Panc1 (cell line): ENCODE measurements around the gene ANO9. TPM values are rescaled to one million over a fixed set of nuclear protein-coding genes. Genes with fewer than 3 reads are reported as not detected.

ENCODE experiments used
- ATAC-seq: fragments of 200-7000 bp; cut with Tn5 transposase; 2 replicates; pipeline ENCODE4 v1.9.1; 2020; ENCODE audit warnings: mild to moderate bottlenecking, moderate library complexity
- BruUV-seq: library from RNA; stranded (reverse); fragments of 400-500 nt; replicated peaks from 2 replicates; lab custom pipeline; 2021; lab: Mats Ljungman, UMichigan
- CTCF ChIA-PET: fragments of 300-600 bp; sonication (Branson Sonifier 250); formaldehyde crosslinking; loops from one replicate; lab custom pipeline; 2022; ENCODE audit warnings: antibody characterized with exemption; lab: Charles Lee
- POLR2A ChIA-PET: fragments of 300-600 bp; sonication (Branson Sonifier 250); formaldehyde crosslinking; loops from one replicate; lab custom pipeline; 2022; ENCODE audit warnings: antibody characterized with exemption; lab: Charles Lee
- DNase-seq: peaks from one replicate; pipeline ENCODE4 v3.0.0-alpha.2; 2010; ENCODE audit warnings: low read depth, low spot score
- H3K27ac ChIP-seq: 2 replicates; pipeline ENCODE4 v1.5.1; 2011; ENCODE audit warnings: mild to moderate bottlenecking, low read length, inconsistent platforms
- H3K27me3 ChIP-seq: fragments of 200-500 bp; sonication (Bioruptor generic); 2 replicates; pipeline ENCODE4 v1.6.0; 2014; ENCODE audit warnings: low read length, inconsistent platforms; ENCODE audit not compliant: control insufficient read depth, insufficient read depth
- H3K36me3 ChIP-seq: fragments of 200-500 bp; sonication (Bioruptor generic); 2 replicates; pipeline ENCODE4 v1.5.1; 2014; ENCODE audit warnings: inconsistent platforms, mild to moderate bottlenecking, low read length, moderate library complexity; ENCODE audit not compliant: control insufficient read depth, insufficient read depth
- H3K4me1 ChIP-seq: 2 replicates; pipeline ENCODE4 v1.5.1; 2011; ENCODE audit warnings: inconsistent platforms, mild to moderate bottlenecking, low read length, moderate library complexity; ENCODE audit not compliant: control insufficient read depth, insufficient read depth
- H3K4me3 ChIP-seq, 2 experiments: 2 replicates each; pipeline ENCODE4 v1.5.1; 2011 to 2012; ENCODE audit warnings: low read depth in 2 of 2, low read length in 2 of 2, mild to moderate bottlenecking in 2 of 2, inconsistent platforms in 1 of 2, moderate library complexity in 1 of 2
- H3K9me3 ChIP-seq: fragments of 200-500 bp; sonication (Bioruptor generic); 2 replicates; pipeline ENCODE4 v1.5.1; 2014; ENCODE audit warnings: low read depth, mild to moderate bottlenecking, inconsistent platforms, low read length, moderate library complexity; ENCODE audit not compliant: control insufficient read depth, insufficient read depth
- POLR2AphosphoS5 ChIP-seq: IDR thresholded peaks from 2 replicates; pipeline ENCODE4 v1.6.1; 2012; ENCODE audit warnings: mild to moderate bottlenecking, low read depth, low read length, moderate library complexity
- REST ChIP-seq, 2 experiments: IDR thresholded peaks; 2 replicates each; pipeline ENCODE4 v1.6.1; 2011 to 2012; ENCODE audit warnings: low read depth in 2 of 2, control low read depth in 1 of 2, low read length in 1 of 2, mild to moderate bottlenecking in 1 of 2, moderate library complexity in 1 of 2; ENCODE audit not compliant: insufficient read depth in 1 of 2
- SIN3A ChIP-seq: IDR thresholded peaks from 2 replicates; pipeline ENCODE4 v1.6.1; 2012; ENCODE audit warnings: low read depth, mild to moderate bottlenecking, low read length, moderate library complexity, borderline replicate concordance; ENCODE audit not compliant: insufficient read depth
- TCF7L2 ChIP-seq: IDR thresholded peaks from 2 replicates; pipeline ENCODE4 v1.6.1; 2011; ENCODE audit warnings: mild to moderate bottlenecking, low read depth, low read length, inconsistent platforms
- in situ Hi-C: cut with HindIII; loops from 2 replicates; pipeline ENCODE4 v1.10.0; 2016; ENCODE audit warnings: low sequenced_read_pairs, low pct_unique_long_range_greater_than_20kb
- intact Hi-C: fragments of 100-400 bp; cut with micrococcal nuclease; formaldehyde crosslinking; loops from one replicate; pipeline ENCODE4 v1.10.0; 2022; ENCODE audit not compliant: unreplicated experiment
- total RNA-seq: library from RNA; stranded (reverse); gene quantifications from one replicate; pipeline ENCODE4 v1.2.1, GENCODE V29; 2021; ENCODE audit not compliant: unreplicated experiment
- TF ChIP-seq, protein P1 (sequence below): fragments of 450-650 bp; IDR thresholded peaks from 2 replicates; pipeline ENCODE4 v1.5.1; 2017; ENCODE audit warnings: mild to moderate bottlenecking

ANO9 gene
- total RNA-seq, 1 experiment from 2014 or later: 61.4 TPM

- ChIA-PET POLR2A (interaction anchor here (0.9 to 2.5 kb wide), 2 partner anchors 15 to 43 kb away, joined by 3 to 8 read pairs; no protein-coding TSS in a partner anchor), CTCF (interaction anchor here (0.6 to 2.9 kb wide), 5 partner anchors 8 to 87 kb away, joined by 5 to 38 read pairs (median 8); partner anchors contain the start of gene ANO9)
- Histone ChIP-seq H3K9me3 (no peaks in the 10 kb centered on the region), H3K4me1 (peaks cover 29% of the 10 kb centered on the region), H3K27me3 (no peaks in the 10 kb centered on the region), H3K27ac (peak within 1 kb of the TSS; percentile 72), H3K4me3 (peak within 1 kb of the TSS; percentile 82), H3K36me3 (peaks cover 5% of the 10 kb centered on the region; the same call in 1 of the 2 replicates)
- peak; percentile 87 for ATAC-seq
- BruUV-seq: no TSS peak
- in situ Hi-C loops: no loop called here
- intact Hi-C loops: loop anchor here (5.0 kb wide), 3 partner anchors 43 to 67 kb away; partner anchors contain the start of gene PKP3
- DNase-seq: peak; percentile 90
- TF ChIP-seq TCF7L2 (peak; percentile 69; the same call in 1 of the 2 replicates), REST (IDR thresholded peaks at IDR 0.05; ENCODE audit: insufficient read depth in 1 of 2, low read depth in 2 of 2, low read length in 1 of 2) (peak in 1 of 2 experiments; percentile 49; a peak in 1 of 4 replicates), SIN3A (peak; percentile 89; the same call in 1 of the 2 replicates), POLR2AphosphoS5 (peak; percentile 92)
- TF ChIP-seq, protein P1, sequence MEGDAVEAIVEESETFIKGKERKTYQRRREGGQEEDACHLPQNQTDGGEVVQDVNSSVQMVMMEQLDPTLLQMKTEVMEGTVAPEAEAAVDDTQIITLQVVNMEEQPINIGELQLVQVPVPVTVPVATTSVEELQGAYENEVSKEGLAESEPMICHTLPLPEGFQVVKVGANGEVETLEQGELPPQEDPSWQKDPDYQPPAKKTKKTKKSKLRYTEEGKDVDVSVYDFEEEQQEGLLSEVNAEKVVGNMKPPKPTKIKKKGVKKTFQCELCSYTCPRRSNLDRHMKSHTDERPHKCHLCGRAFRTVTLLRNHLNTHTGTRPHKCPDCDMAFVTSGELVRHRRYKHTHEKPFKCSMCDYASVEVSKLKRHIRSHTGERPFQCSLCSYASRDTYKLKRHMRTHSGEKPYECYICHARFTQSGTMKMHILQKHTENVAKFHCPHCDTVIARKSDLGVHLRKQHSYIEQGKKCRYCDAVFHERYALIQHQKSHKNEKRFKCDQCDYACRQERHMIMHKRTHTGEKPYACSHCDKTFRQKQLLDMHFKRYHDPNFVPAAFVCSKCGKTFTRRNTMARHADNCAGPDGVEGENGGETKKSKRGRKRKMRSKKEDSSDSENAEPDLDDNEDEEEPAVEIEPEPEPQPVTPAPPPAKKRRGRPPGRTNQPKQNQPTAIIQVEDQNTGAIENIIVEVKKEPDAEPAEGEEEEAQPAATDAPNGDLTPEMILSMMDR: no peak
These were observed 8.3 kb upstream of the ANO9 start, which contains the start of gene PTDSS2 for GRCh38 chr11:449889-450808. PTDSS2 (plus strand) TSS chr11:450279; CDS start chr11:450456, 177 bp downstream.

GRCh38 chr11:447923-448731 is 6.3 kb upstream of the ANO9 start:
- Histone ChIP-seq H3K9me3 (no peaks in the 10 kb centered on the region), H3K4me1 (peaks cover 38% of the 10 kb centered on the region), H3K27me3 (no peaks in the 10 kb centered on the region), H3K27ac (peak overlapping the region; percentile 72), H3K4me3 (peak overlapping the region; percentile 52 to 82), H3K36me3 (0 out of 2 replicates have a peak, but pooled peaks cover 2% of the 10 kb centered on the region)
- 0 out of 2 replicates have a peak, but pooled peaks have one; percentile 27 for TF ChIP-seq TCF7L2
- TF ChIP-seq REST (IDR thresholded peaks at IDR 0.05; ENCODE audit: insufficient read depth in 1 of 2, low read depth in 2 of 2, low read length in 1 of 2): no peak
- TF ChIP-seq, protein P1: peak; percentile 100
- TF ChIP-seq POLR2AphosphoS5: peak; percentile 93
- peak; percentile 74; the same call in 1 of the 2 replicates for TF ChIP-seq SIN3A
- in situ Hi-C loops: no loop called here
- CTCF ChIA-PET: interaction anchor here (0.6 to 2.9 kb wide), 18 partner anchors 8 to 241 kb away, joined by 3 to 38 read pairs (median 3); partner anchors contain the start of genes BET1L and SIGIRR
- POLR2A ChIA-PET: interaction anchor here (0.5 to 2.5 kb wide), 5 partner anchors 41 to 293 kb away, joined by 3 to 8 read pairs (median 4); partner anchors contain the start of genes DEAF1 and TMEM80
- DNase-seq (peak; percentile 90), ATAC-seq (peak; percentile 80)
- intact Hi-C loops: loop anchor here (5.0 kb wide), 2 partner anchors 41 to 56 kb away; partner anchors contain the start of gene PKP3
- BruUV-seq: no TSS peak
